Activated CD4-positive, alpha-beta T cell treated with anti-CD3 and anti-CD28 coated beads, Interleukin-10, Interleukin-2, amounts not matched to agents 100 ng/mL and 50 ng/mL, durations not matched to agents 16 hours and 8 hours (primary cell): ENCODE results near the gene FAM241A.

Experiments
- DNase-seq: peaks from one replicate; pipeline ENCODE4 v3.0.0-alpha.2; 2020

FAM241A gene

DNA sequence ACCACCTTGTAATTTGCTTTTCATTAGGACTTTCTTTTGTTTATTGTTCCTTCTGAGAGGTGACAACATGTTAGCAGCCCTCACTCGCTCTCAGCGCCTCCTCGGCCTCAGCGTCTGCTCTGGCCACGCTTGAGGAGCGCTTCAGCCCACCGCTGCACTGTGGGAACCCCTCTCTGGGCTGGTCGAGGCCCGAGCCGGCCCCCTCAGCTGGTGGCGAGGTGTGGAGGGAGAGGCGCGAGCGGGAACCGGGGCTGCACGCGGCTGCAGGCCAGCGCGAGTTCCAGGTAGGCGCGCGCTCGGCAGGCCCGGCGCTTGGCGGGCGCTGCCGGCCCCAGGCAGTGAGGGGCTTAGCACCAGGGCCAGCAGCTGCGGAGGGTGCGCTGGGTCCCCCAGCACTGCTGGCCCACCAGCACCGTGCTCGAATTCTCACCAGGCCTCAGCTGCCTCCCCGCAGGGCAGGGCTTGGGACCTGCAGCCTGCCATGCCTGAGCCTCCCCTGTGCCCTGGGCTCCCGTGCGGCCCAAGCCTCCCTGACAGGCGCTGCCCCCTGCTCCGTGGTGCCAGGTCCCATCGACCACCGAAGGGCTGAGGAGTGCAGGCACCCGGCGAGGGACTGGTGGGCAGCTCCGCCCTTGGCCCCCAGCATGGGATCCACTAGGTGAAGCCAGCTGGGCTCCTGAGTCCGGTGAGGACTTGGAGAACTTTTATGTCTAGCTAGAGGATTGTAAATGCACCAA, 77.1 kb downstream of the FAM241A start:
- no peak for DNase-seq

- DNase-seq, result no peak
These were observed 79.9 kb downstream of the FAM241A start for GRCh38 chr4:112225157-112225556.

DNA sequence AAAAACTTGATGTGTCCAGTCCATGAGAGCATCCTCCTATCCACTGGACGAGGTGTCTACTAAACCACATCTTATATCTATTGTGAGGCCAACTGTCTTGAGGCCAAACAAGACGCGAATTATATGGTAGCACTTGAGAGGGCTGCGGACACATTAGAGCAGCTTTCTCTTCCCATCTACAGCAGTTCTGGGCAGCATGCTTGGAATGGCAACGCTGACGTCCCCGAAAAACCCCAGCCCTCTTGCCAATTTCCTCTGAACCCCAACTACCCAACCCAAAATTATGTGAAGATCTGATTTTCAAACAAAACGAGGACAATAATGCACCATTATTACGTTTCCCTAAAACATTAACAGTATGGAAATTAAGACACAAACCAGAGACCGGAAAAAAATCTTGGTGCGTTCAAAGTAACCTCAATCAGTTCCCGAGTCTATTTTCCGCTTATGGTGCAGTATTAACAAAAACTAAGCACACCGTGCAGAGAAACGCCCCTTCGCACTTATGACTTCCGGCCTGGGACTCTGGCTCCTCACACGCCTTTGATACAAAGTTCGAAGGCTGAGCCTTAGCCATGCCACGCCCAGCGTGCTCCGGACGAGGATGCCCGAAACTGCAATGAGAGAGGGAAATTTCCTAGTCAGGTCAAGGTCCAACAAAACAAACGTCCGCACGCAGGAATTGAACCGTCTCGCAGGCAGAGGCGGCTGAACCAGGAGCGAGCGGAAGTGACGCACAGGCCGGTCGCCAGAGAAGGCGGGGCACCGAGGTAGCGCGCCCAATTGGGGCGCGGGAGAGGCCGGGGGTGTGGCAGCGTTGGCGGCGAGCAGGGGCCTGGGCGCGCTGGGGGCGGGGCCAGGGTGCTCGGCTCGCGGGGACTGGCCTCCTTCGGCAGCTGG, 85.9 kb downstream of the FAM241A start:
- DNase-seq, result peak; percentile 98

GRCh38 chr4:112231779-112232713, 86.8 kb downstream of the FAM241A start, which contains the start of gene AP1AR:
Gene AP1AR (plus strand): TSS chr4:112231787. CDS start chr4:112232092, 305 bp downstream.
- peak; percentile 86 for DNase-seq

DNA sequence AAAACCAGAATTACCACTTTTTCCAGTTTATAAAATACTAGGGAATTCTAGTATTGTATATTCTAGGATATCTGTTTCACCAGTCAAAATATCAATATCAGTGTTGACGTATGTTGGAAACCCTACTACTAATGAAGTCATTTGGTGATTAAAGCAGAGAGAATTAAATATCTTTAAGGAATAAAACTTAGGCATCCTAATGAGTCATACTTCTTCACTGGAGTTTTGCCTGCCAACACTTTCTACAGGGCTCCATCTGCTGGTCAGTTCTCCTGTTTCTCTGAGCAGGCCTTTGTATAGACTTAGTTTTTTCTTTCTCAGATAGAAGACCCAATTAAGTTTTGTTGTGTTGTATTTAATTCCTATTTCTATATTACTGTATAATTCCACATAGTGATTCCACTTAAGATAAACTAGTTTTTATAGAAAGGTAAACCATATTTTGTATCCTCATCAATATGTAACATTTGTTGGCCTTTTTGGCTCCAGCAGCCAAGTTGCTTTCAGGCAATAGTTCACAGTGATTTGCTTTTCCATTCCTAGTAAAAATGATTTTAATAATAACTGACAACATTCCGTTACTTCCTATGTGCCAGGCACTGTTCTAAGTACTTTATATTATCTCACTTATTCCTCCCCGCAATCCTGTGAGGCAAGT, 89.8 kb downstream of the FAM241A start:
- peak; percentile 65 for DNase-seq

DNA sequence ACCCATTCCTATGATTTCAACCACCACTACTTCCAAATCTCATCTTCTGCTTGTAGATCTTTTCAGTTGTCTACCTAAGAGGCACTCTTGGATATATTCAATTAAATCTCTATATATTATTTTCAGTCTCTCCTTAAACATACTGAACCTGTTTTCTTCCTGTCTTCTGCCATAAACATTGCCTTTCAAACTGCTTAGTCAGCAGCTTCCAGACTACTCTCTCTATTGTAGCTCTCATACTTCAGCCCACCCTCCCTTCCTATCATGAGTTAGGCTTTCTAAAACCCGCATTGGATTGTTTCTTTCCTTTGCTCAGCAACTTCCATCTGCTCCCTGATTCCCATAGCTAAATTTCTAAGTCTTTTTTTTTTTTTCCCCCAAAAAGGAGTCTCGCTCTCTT, 90.8 kb downstream of the FAM241A start:
- no peak for DNase-seq

GRCh38 chr4:112238833-112239232, 93.6 kb downstream of the FAM241A start:
- DNase-seq, result no peak
